Astrocyte (in vitro differentiated cells and primary cell): ENCODE data around the gene FAM53B.

Experiments
- CTCF ChIP-seq: IDR thresholded peaks from 2 replicates; pipeline ENCODE4 v1.5.1; 2011; ENCODE audit warnings: low read depth, mild to moderate bottlenecking, inconsistent platforms, low read length, moderate library complexity; ENCODE audit not compliant: insufficient read depth
- EZH2 ChIP-seq: IDR thresholded peaks from 2 replicates; pipeline ENCODE4 v1.6.1; 2012; ENCODE audit warnings: mild to moderate bottlenecking, low read length, inconsistent platforms; ENCODE audit not compliant: insufficient read depth

GRCh38 chr10:124595143-124595883 is 148.9 kb downstream of the FAM53B start:
- TF ChIP-seq CTCF: no peak
- no peak for TF ChIP-seq EZH2
